BJ (cell line): ENCODE results near the gene SNCB. TPM values are rescaled to one million over a fixed set of nuclear protein-coding genes. Genes with fewer than 3 reads are reported as not detected.

Experiments
- CTCF ChIA-PET: fragments of 350-600 bp; formaldehyde crosslinking; extraction: SDS; loops from one replicate; lab custom pipeline; 2021; ENCODE audit warnings: antibody characterized with exemption, inconsistent platforms; lab: Yijun Ruan, JAX
- POLR2A ChIA-PET: fragments of 300-600 bp; sonication (Branson Sonifier 250); formaldehyde crosslinking; extraction: SDS; loops from one replicate; lab custom pipeline; 2021; ENCODE audit warnings: antibody characterized with exemption; lab: Charles Lee
- DNase-seq: peaks from one replicate; pipeline ENCODE4 v3.0.0-alpha.2; 2011; ENCODE audit warnings: low read depth
- H3K27me3 ChIP-seq: 2 replicates; pipeline ENCODE4 v1.6.0; 2011; ENCODE audit warnings: low read length; ENCODE audit not compliant: control insufficient read depth, insufficient read depth
- H3K36me3 ChIP-seq: 2 replicates; pipeline ENCODE4 v1.5.1; 2011; ENCODE audit warnings: low read length; ENCODE audit not compliant: control insufficient read depth, insufficient read depth
- H3K4me3 ChIP-seq: 2 replicates; pipeline ENCODE4 v1.5.1; 2011; ENCODE audit warnings: low read depth, mild to moderate bottlenecking, control low read depth, low read length
- CTCF ChIP-seq: IDR thresholded peaks from 2 replicates; pipeline ENCODE4 v1.5.1; 2011; ENCODE audit warnings: low read depth, mild to moderate bottlenecking, control low read depth, inconsistent platforms, low read length, moderate library complexity; ENCODE audit not compliant: insufficient read depth
- polyA plus RNA-seq: library from polyadenylated mRNA; depleted of rRNA; stranded (reverse); fragments of >200 nt; gene quantifications from 2 replicates; pipeline ENCODE4 v1.2.3, GENCODE V29; 2011

Gene SNCB
- polyA plus RNA-seq, 1 experiment = not detected

GRCh38 chr5:176664886-176665285 is 34.6 kb upstream of the SNCB start:
- H3K36me3 ChIP-seq = no peaks in the 10 kb centered on the region
- POLR2A ChIA-PET = no interaction called here
- CTCF ChIA-PET = interaction anchor here (1.4 kb wide), 1 partner anchor 13 kb away, joined by 3 read pairs; no protein-coding TSS in a partner anchor
- TF ChIP-seq CTCF = no peak
- peaks cover 33% of the 10 kb centered on the region for H3K27me3 ChIP-seq
- DNase-seq = no peak
- no peak overlapping the region for H3K4me3 ChIP-seq

GRCh38 chr5:176664479-176664878 is 34.1 kb upstream of the SNCB start:
- Histone ChIP-seq H3K36me3 (no peaks in the 10 kb centered on the region), H3K27me3 (peaks cover 30% of the 10 kb centered on the region), H3K4me3 (no peak overlapping the region)
- no peak for DNase-seq
- TF ChIP-seq CTCF = no peak
- POLR2A ChIA-PET = no interaction called here
- CTCF ChIA-PET = interaction anchor here (0.7 to 1.4 kb wide), 3 partner anchors 12 to 287 kb away, joined by 3 read pairs; no protein-coding TSS in a partner anchor

- Histone ChIP-seq H3K4me3 (no peak overlapping the region), H3K36me3 (no peaks in the 10 kb centered on the region), H3K27me3 (peaks cover 26% of the 10 kb centered on the region)
- ChIA-PET CTCF (interaction anchor here (1.4 kb wide), 1 partner anchor 14 kb away, joined by 3 read pairs; no protein-coding TSS in a partner anchor), POLR2A (no interaction called here)
- DNase-seq = no peak
- no peak for TF ChIP-seq CTCF
Measured at GRCh38 chr5:176663566-176663965, 33.2 kb upstream of the SNCB start.

GRCh38 chr5:176662371-176663333 is 32.3 kb upstream of the SNCB start:
- CTCF ChIA-PET = interaction anchor here (0.6 kb wide), 1 partner anchor 32 kb away, joined by 6 read pairs; no protein-coding TSS in a partner anchor
- POLR2A ChIA-PET = no interaction called here
- no peak overlapping the region for H3K4me3 ChIP-seq
- no peaks in the 10 kb centered on the region for H3K36me3 ChIP-seq
- no peak for TF ChIP-seq CTCF
- DNase-seq = no peak
- H3K27me3 ChIP-seq = peaks cover 20% of the 10 kb centered on the region

GRCh38 chr5:176661676-176662075 is 31.3 kb upstream of the SNCB start:
- POLR2A ChIA-PET = no interaction called here
- CTCF ChIA-PET = interaction anchor here (0.6 to 5.3 kb wide), 19 partner anchors 8 to 451 kb away, joined by 3 to 98 read pairs (median 5); partner anchors contain the start of genes CLTB and TSPAN17
- Histone ChIP-seq H3K36me3 (peaks cover 3% of the 10 kb centered on the region), H3K4me3 (no peak overlapping the region), H3K27me3 (peaks cover 20% of the 10 kb centered on the region)
- no peak for DNase-seq
- TF ChIP-seq CTCF = no peak
